Right kidney (tissue), 9 donors: ENCODE data around the gene ACVR1C.

Experiments used
- DNase-seq: peaks from one replicate; pipeline ENCODE4 v3.0.0-alpha.2; 2016
- long read RNA-seq, 8 donors: transcript quantifications; one replicate each; lab custom pipeline, GENCODE V29; 2026

ACVR1C gene
- long read RNA-seq, donor 1 = 0 reads
- long read RNA-seq, donor 2 = 0 reads
- long read RNA-seq, donor 3 = 0 reads
- long read RNA-seq, donor 4 = 0 reads
- long read RNA-seq, donor 5 = 0 reads
- long read RNA-seq, donor 6, partial matches to known transcripts = 0 of 1 reads
- long read RNA-seq, donor 6, other reads (novel, unspliced or antisense) = 0 of 1 reads
- long read RNA-seq, donor 7 = 0 reads
- long read RNA-seq, donor 8 = 0 reads

- peak; percentile 82 for DNase-seq
Measured at GRCh38 chr2:157628477-157629415, at the start of gene ACVR1C. TSS of gene ACVR1C (minus strand) at chr2:157628864. CDS start at chr2:157628644, 220 bp downstream.

- no peak for DNase-seq
Measured at GRCh38 chr2:157677941-157678340, 49.3 kb upstream of the ACVR1C start.

GRCh38 chr2:157672129-157672528, 43.5 kb upstream of the ACVR1C start:
- no peak for DNase-seq

DNA sequence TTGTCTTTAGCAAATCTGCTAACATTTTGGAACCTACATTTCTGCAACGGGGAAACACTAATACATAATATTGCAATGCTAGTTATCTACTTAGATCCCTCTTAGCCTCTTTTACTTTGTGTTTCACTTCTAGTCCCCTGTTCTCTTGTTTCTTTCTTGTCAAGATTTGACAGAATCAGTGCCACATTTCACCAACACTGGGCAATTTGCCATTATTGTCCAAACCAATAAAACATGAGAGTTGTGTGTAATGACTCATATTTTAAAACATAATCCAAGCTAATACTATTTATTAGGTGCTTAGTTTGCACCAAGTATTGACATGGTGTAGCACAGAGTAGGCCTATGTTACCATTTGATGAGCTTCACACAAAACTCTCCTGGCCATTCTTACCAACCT, 33.7 kb upstream of the ACVR1C start:
- no peak for DNase-seq

- no peak for DNase-seq
Measured at GRCh38 chr2:157661776-157662175, 33.1 kb upstream of the ACVR1C start.

- no peak for DNase-seq
Measured at GRCh38 chr2:157657858-157658257, 29.2 kb upstream of the ACVR1C start.

DNA sequence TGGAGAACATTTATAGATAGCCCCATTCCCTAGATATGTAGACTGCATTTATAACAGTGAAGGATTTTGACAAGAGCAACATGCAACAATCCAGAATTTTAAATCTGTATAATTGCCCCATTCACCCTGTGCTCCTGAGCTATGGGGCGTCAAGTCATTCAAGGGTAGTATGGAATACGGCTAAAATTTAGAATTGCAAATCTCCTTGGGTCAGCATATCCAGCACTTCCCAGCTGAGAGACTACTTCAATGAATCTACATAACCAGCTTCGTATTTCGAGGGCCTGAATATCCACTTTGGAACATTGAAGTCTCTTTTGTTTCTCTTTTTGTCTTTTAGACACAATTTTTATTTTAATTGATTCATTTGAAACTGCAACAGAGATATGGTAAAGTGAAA, 28.4 kb upstream of the ACVR1C start:
- DNase-seq = no peak

DNA sequence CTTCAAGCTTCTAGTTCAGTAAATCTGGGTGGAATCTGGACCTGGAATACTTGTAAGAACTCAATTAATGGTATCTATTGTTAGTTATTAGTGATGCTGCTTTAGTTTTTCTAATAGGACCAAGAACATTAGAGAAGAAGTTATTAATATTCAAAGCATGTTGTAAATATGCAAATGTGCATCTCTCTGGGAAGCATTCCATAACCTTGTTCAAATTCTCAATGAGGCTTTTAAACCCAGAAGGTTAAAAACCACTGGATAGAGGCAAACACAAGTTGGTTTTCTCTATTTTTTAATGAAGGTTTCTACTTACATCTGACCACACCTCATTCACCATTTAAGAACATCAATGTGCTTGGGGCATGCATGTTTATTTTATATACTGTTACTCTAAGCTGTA, 16.1 kb upstream of the ACVR1C start:
- no peak for DNase-seq

- no peak for DNase-seq
Measured at GRCh38 chr2:157631861-157632260, 3.2 kb upstream of the ACVR1C start.

DNA sequence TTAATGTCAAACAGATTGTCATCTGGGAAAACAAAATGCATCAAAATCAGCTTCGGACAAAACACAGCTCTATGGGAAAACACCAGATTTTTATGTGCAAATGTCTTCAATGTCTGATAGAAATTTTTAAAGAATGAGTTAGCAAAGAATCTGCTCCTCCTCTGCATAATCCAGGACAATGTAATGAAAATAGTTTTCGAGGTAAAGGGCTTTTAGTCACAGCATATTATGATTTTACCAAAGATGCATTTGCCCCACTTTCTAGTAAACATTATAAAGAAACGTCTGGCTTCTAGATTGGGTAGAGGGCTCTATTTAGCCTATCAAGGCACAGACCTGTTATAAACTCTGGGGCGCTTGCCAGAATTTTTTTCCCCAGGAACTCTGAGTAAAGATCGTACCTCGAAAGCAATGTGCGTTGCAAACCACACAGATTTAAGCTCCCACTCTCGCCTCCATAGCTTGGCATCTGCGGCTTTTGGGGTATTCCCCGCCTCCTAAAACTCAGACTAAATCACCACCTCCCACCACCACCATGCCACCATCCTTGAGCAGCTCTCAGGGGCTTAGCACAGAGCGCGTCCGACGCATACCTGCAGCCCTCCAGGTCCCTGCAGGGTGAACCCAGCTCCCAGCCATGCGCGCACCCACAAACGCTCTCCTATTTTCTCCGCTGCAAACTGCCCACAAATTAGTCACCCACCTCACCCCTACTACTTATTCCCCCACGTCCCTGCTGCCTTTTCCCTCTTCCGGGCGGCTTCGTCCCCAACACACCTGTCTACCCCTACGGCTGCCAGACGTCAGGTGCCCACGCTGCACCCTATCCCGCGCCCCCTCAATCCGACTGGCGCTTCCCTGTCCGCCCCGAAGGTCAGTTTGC, 829 bp downstream of the ACVR1C start:
- peak; percentile 52 for DNase-seq

DNA sequence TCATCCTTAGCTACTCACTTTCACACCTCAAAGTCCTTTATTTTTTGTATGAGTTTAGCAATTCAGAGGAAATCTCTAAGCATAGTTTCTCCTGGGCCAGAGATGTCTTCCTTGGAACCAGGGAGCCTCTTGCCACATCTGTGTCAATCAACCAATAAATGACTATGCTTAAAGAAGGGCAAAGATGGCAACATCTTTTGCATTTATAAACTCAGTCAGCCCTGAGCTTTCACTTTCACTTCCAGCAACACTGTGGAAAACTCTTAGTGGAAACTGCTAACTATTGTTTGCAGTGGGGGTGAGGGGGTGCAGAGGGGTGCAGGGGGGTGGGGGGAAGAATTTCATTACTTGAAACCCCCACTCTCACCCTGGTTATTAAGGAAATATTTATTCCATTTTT, 3.4 kb downstream of the ACVR1C start:
- DNase-seq = no peak

- no peak for DNase-seq
Measured at GRCh38 chr2:157620956-157621355, 7.7 kb downstream of the ACVR1C start.

DNA sequence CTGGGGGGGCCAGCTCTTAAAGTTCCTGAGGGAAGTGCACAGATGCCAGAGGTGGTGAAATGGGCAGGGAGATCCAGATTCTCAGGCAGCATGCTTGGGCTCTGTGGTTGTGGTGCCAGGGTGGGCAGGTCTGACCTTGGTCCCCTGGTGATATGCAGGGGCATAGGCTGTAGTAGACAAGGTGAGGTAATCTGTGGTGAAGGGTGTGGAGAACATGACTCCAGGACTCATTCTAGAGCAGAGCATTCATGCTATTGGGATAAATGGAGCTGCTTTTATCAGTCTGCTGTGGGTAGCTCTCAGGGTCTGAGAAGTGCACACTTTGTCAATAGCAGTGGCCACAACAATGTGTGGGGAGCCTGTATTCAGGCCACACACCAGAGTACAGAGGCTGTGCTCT, 16.9 kb downstream of the ACVR1C start:
- no peak for DNase-seq

DNA sequence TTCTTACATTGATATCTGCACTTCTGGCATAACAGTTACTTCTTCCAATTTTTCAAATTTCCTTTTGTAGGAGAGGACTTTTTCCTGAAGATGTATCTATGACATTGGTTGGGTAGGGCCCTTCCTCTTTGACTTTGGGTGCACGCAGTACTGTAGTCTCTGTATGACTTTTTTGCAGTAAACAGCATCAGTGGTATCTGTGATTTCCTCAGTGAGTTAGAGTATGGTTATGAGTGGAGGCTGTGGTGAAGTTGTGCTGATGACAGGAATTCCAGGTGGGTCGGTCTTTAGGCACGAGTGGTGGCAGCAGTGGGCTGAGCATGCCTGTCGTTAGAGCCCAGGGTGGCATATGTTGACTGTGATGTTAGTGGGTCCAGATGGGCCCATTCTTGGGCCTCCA, 17.6 kb downstream of the ACVR1C start:
- DNase-seq = no peak

- DNase-seq = no peak
Measured at GRCh38 chr2:157606534-157606933, 22.1 kb downstream of the ACVR1C start.

DNA sequence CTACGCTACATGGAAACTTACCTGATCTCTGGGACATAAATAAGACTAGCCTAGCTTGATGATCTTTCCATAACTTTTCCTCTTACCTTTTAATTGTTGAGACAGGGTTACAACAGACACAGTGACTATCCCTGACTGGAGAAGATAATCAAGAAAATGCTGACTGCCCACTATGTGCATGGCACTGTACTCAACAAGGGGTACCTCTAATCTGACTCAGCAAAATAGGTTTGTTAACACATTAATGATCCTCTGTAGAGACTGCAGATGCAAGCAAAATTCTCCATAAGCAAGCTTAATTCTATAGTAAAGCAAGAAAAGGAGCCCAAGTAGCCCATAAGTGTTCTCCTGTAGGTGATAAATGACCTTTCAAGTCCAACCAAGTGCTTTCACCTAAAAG, 25.5 kb downstream of the ACVR1C start:
- no peak for DNase-seq

DNA sequence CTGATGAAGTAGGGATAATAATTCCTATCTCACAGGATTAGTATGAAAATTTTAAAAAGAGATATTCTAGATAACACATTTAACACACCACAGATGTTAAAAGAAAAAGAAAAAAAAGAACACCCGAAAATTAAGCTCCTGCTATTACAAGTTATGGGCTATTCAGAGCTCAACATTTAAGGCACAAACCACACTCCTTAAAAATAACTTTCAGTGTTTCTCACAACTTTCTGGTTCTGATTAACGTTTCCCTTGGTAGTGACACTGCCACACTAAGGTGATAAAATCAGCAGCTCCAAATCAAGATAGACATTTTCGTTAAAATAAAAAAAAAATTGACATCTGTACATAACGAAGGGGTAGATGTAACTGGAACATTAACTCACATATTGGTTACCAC, 26.9 kb downstream of the ACVR1C start:
- DNase-seq = no peak

- peak; percentile 36 for DNase-seq
Measured at GRCh38 chr2:157596992-157597681, 31.5 kb downstream of the ACVR1C start.

DNA sequence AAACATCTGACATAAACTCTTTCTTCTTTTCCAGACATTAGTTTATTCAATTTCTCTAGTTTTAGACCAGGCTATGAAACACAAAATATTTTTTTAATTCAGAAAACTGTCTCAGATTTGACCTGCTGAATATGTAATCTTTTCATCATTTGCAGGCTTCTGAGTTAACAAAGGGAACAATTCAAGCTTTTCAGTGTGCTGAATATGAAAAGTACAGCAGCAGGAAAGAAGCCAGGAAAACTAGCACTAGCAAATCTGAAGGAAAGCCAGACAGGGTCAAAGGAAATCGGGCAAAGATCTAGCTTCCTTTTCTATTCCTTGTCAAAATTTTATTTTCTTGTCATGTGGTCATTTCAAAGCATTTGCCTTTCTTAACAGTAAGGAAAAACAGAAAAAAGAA, 35.3 kb downstream of the ACVR1C start:
- DNase-seq = no peak

GRCh38 chr2:157592948-157593347, 35.7 kb downstream of the ACVR1C start:
- DNase-seq = no peak

DNA sequence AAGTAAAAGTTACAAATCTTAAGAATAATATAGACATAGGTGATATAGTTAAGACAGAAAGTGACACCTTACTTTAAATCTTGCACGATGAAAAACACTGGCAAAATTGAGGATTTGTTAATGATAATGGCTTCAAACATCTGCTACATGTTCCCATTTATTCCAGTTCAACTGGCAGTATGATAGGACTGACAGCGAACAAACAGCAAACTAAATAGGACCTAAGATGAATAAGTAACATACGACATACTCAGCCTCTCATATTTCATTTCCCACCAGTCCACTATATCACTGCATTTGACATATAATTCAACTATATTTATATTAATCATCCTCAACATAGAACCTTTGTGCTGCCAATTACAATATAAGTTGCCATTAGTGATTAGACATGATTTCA, 36.3 kb downstream of the ACVR1C start:
- no peak for DNase-seq

DNA sequence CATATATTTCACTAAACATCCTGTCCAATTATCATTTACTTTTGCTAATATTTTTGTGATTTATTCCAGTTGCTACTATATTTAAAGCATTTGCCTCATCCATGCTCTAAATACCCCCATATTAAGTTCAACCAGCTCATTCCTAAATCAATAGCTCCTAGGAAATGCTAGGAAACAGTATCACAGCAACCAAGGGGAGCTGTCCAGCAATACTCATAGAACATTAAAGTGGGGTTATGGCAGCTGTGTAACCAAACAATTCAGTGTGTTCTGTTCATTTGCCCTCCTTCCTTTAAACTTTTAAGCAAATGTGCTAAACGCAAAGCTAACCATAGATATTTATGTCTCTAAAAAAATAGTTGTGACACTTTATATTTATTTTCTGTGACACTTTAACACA, 41.1 kb downstream of the ACVR1C start:
- DNase-seq = no peak
